Measurements from ENCODE around the gene TSEN54.

Gene TSEN54

DNA sequence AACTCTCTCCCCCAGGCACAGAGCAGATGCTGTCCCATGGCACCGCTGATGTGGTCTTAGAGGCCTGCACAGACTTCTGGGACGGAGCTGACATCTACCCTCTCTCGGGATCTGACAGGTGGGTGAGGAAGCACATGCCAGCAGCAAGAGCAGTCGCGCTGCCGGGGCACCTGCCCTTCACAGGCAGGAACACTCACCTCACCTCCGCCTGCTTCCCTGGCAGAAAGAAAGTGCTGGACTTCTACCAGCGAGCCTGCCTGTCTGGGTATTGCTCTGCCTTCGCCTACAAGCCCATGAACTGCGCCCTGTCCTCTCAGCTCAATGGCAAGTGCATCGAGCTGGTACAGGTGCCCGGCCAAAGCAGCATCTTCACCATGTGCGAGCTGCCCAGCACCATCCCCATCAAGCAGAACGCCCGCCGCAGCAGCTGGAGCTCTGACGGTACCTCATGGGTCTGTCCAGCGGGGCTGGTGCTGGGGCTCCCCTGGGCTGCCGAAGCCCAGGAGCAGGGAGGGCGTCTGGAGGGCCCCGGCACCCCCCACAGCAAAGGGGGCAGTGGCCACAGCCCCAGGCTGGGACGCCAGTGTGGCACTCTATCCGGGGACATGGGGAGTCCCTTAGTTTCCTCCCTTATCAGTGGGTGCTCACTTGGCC is 22.7 kb upstream of the TSEN54 start:
- Histone ChIP-seq H3K27ac (ENCODE audit: low read length) (no peak overlapping the region), H3K4me2 (ENCODE audit: insufficient read depth, low read length) (no peak overlapping the region), H3K36me3 (ENCODE audit: insufficient read depth, low read length) (peaks cover 92% of the 10 kb centered on the region), H4K20me1 (ENCODE audit: insufficient read depth, low read length) (peaks cover 7% of the 10 kb centered on the region; the same call in 1 of the 2 replicates), H3K4me1 (ENCODE audit: insufficient read depth, low read length) (no peaks in the 10 kb centered on the region), H3K79me2 (ENCODE audit: insufficient read depth, low read length) (no peaks in the 10 kb centered on the region), H3K27me3 (ENCODE audit: insufficient read depth, low read length, poor library complexity) (no peaks in the 10 kb centered on the region), H3K9ac (ENCODE audit: low read depth, low read length) (no peak overlapping the region), H3K9me3 (ENCODE audit: insufficient read depth, low read length, severe bottlenecking) (no peaks in the 10 kb centered on the region), H2AFZ (ENCODE audit: low read depth, low read length) (no peak overlapping the region), H3K4me3 (ENCODE audit: low read depth in 1 of 2, low read length in 2 of 2) (no peak overlapping the region)
- DNase-seq: no peak
- no peak for ATAC-seq (ENCODE audit: insufficient read depth, low read depth)
- no peak for TF ChIP-seq EZH2 (IDR thresholded peaks at IDR 0.05; ENCODE audit: borderline replicate concordance, low read depth, low read length, severe bottlenecking)
- TF ChIP-seq, protein P1, sequence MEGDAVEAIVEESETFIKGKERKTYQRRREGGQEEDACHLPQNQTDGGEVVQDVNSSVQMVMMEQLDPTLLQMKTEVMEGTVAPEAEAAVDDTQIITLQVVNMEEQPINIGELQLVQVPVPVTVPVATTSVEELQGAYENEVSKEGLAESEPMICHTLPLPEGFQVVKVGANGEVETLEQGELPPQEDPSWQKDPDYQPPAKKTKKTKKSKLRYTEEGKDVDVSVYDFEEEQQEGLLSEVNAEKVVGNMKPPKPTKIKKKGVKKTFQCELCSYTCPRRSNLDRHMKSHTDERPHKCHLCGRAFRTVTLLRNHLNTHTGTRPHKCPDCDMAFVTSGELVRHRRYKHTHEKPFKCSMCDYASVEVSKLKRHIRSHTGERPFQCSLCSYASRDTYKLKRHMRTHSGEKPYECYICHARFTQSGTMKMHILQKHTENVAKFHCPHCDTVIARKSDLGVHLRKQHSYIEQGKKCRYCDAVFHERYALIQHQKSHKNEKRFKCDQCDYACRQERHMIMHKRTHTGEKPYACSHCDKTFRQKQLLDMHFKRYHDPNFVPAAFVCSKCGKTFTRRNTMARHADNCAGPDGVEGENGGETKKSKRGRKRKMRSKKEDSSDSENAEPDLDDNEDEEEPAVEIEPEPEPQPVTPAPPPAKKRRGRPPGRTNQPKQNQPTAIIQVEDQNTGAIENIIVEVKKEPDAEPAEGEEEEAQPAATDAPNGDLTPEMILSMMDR (IDR thresholded peaks at IDR 0.05; ENCODE audit: borderline replicate concordance, extremely low read depth, low read length, poor library complexity, severe bottlenecking): no peak

- Histone ChIP-seq H3K27me3 (ENCODE audit: insufficient read depth, low read length, poor library complexity) (no peaks in the 10 kb centered on the region), H3K79me2 (ENCODE audit: insufficient read depth, low read length) (no peaks in the 10 kb centered on the region), H4K20me1 (ENCODE audit: insufficient read depth, low read length) (peaks cover 11% of the 10 kb centered on the region; the same call in 1 of the 2 replicates), H3K27ac (ENCODE audit: low read length) (no peak overlapping the region), H2AFZ (ENCODE audit: low read depth, low read length) (no peak overlapping the region), H3K9me3 (ENCODE audit: insufficient read depth, low read length, severe bottlenecking) (no peaks in the 10 kb centered on the region), H3K4me3 (ENCODE audit: low read depth in 1 of 2, low read length in 2 of 2) (no peak overlapping the region), H3K4me1 (ENCODE audit: insufficient read depth, low read length) (no peaks in the 10 kb centered on the region), H3K36me3 (ENCODE audit: insufficient read depth, low read length) (peaks cover 94% of the 10 kb centered on the region), H3K9ac (ENCODE audit: low read depth, low read length) (no peak overlapping the region), H3K4me2 (ENCODE audit: insufficient read depth, low read length) (no peak overlapping the region)
- TF ChIP-seq, protein P1 (IDR thresholded peaks at IDR 0.05; ENCODE audit: borderline replicate concordance, extremely low read depth, low read length, poor library complexity, severe bottlenecking): no peak
- TF ChIP-seq EZH2 (IDR thresholded peaks at IDR 0.05; ENCODE audit: borderline replicate concordance, low read depth, low read length, severe bottlenecking): no peak
- ATAC-seq (ENCODE audit: insufficient read depth, low read depth): no peak
- no peak for DNase-seq
These were observed 21.9 kb upstream of the TSEN54 start for GRCh38 chr17:75494326-75494877.

- ATAC-seq (ENCODE audit: insufficient read depth, low read depth) (no peak), DNase-seq (no peak)
- peaks cover 8% of the 10 kb centered on the region; the same call in 1 of the 2 replicates for H4K20me1 ChIP-seq (ENCODE audit: insufficient read depth, low read length)
- TF ChIP-seq, protein P1 (IDR thresholded peaks at IDR 0.05; ENCODE audit: borderline replicate concordance, extremely low read depth, low read length, poor library complexity, severe bottlenecking): no peak
- no peak for TF ChIP-seq EZH2 (IDR thresholded peaks at IDR 0.05; ENCODE audit: borderline replicate concordance, low read depth, low read length, severe bottlenecking)
- no peaks in the 10 kb centered on the region for H3K9me3 ChIP-seq (ENCODE audit: insufficient read depth, low read length, severe bottlenecking)
- H3K4me3 ChIP-seq (ENCODE audit: low read depth in 1 of 2, low read length in 2 of 2): no peak overlapping the region
- H3K4me1 ChIP-seq (ENCODE audit: insufficient read depth, low read length): no peaks in the 10 kb centered on the region
- no peak overlapping the region for H2AFZ ChIP-seq (ENCODE audit: low read depth, low read length)
- no peak overlapping the region for H3K27ac ChIP-seq (ENCODE audit: low read length)
- no peaks in the 10 kb centered on the region for H3K79me2 ChIP-seq (ENCODE audit: insufficient read depth, low read length)
- no peak overlapping the region for H3K4me2 ChIP-seq (ENCODE audit: insufficient read depth, low read length)
- no peaks in the 10 kb centered on the region for H3K27me3 ChIP-seq (ENCODE audit: insufficient read depth, low read length, poor library complexity)
- no peak overlapping the region for H3K9ac ChIP-seq (ENCODE audit: low read depth, low read length)
- H3K36me3 ChIP-seq (ENCODE audit: insufficient read depth, low read length): peaks cover 95% of the 10 kb centered on the region
These were observed 20.3 kb upstream of the TSEN54 start for GRCh38 chr17:75496005-75496404.
